ENCODE results near the gene EML3.

DNA sequence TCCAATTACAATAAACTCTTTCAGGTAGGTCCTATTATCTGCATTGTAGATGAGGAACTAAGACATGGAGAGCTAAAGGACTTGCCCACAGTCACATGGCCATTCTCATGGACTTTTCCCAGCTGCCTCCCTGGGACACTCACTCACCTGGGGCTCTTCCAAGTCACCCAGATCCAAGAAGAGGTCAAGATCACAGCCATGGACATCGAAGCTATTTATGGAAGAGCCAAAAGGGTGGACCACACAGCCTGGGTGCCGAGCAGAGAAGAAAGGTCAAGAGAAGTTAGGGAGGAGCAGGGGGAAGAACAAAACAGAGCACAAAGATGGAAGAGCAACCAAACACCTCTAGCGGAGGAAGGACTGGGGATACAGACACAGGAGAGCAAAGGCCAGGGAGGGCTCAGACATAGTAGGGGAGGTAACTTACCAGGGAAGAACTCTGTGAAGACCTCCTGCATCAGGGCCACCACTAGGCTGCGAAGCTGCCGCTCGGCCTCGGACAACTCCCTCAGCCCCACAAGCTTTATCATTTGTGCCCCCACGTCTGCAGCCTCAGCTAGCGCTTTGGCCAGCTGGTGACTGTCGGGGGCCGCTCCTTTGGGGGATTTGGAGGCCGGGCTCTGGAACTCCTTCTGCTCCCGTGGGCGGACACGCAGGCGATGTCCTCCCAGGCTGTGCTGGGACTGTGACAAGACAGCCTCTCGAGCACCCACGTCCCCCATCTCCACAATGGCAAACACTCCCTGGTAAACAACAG is 31.4 kb downstream of the EML3 start:
- TF ChIP-seq, protein P1, sequence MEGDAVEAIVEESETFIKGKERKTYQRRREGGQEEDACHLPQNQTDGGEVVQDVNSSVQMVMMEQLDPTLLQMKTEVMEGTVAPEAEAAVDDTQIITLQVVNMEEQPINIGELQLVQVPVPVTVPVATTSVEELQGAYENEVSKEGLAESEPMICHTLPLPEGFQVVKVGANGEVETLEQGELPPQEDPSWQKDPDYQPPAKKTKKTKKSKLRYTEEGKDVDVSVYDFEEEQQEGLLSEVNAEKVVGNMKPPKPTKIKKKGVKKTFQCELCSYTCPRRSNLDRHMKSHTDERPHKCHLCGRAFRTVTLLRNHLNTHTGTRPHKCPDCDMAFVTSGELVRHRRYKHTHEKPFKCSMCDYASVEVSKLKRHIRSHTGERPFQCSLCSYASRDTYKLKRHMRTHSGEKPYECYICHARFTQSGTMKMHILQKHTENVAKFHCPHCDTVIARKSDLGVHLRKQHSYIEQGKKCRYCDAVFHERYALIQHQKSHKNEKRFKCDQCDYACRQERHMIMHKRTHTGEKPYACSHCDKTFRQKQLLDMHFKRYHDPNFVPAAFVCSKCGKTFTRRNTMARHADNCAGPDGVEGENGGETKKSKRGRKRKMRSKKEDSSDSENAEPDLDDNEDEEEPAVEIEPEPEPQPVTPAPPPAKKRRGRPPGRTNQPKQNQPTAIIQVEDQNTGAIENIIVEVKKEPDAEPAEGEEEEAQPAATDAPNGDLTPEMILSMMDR (IDR thresholded peaks at IDR 0.05; ENCODE audit: poor library complexity, severe bottlenecking), result no peak
- no peak for TF ChIP-seq EZH2 (IDR thresholded peaks at IDR 0.05; ENCODE audit: borderline replicate concordance, insufficient read depth, low read length, poor library complexity, severe bottlenecking)
- no peak for TF ChIP-seq POLR2AphosphoS5 (IDR thresholded peaks at IDR 0.05)
- TF ChIP-seq, protein P2, sequence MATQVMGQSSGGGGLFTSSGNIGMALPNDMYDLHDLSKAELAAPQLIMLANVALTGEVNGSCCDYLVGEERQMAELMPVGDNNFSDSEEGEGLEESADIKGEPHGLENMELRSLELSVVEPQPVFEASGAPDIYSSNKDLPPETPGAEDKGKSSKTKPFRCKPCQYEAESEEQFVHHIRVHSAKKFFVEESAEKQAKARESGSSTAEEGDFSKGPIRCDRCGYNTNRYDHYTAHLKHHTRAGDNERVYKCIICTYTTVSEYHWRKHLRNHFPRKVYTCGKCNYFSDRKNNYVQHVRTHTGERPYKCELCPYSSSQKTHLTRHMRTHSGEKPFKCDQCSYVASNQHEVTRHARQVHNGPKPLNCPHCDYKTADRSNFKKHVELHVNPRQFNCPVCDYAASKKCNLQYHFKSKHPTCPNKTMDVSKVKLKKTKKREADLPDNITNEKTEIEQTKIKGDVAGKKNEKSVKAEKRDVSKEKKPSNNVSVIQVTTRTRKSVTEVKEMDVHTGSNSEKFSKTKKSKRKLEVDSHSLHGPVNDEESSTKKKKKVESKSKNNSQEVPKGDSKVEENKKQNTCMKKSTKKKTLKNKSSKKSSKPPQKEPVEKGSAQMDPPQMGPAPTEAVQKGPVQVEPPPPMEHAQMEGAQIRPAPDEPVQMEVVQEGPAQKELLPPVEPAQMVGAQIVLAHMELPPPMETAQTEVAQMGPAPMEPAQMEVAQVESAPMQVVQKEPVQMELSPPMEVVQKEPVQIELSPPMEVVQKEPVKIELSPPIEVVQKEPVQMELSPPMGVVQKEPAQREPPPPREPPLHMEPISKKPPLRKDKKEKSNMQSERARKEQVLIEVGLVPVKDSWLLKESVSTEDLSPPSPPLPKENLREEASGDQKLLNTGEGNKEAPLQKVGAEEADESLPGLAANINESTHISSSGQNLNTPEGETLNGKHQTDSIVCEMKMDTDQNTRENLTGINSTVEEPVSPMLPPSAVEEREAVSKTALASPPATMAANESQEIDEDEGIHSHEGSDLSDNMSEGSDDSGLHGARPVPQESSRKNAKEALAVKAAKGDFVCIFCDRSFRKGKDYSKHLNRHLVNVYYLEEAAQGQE (IDR thresholded peaks at IDR 0.05; ENCODE audit: borderline replicate concordance), result no peak
- TF ChIP-seq MXI1 (conservative IDR thresholded peaks at IDR 0.05; ENCODE audit: poor library complexity, severe bottlenecking), result no peak
- TF ChIP-seq TAF1 (IDR thresholded peaks at IDR 0.05; ENCODE audit: low read depth), result no peak
